DND-41 (cell line): Measurements from ENCODE around the gene AJM1.

Experiments used
- EZH2 ChIP-seq: IDR thresholded peaks from 3 replicates; pipeline ENCODE4 v1.6.1; 2012; ENCODE audit warnings: borderline replicate concordance, low read depth, mild to moderate bottlenecking, moderate library complexity, low read length, inconsistent platforms; ENCODE audit not compliant: severe bottlenecking
- TF ChIP-seq, protein P1 (sequence below): IDR thresholded peaks from 2 replicates; pipeline ENCODE4 v1.5.1; 2012; ENCODE audit warnings: borderline replicate concordance, low read length, moderate library complexity, mild to moderate bottlenecking; ENCODE audit not compliant: poor library complexity, severe bottlenecking; ENCODE audit errors: extremely low read depth

DNA sequence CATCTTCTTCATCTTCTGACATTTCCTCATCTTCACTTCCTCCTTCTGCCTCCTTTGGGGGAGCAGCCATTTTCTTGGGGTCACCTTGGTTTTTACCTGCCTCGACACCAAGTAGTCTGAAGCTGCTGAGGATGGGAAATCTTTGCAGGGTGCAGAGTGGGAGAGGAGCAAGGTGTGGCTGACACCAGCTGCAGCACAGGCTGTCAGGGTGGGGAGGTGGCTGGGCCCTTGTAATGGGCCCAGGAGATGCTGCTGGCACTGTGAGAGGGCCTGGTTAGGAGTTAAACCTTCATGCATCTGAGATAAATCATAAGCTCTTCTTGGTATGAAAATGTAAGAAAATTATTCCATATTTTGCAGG is 26.9 kb upstream of the AJM1 start:
- TF ChIP-seq, protein P1, sequence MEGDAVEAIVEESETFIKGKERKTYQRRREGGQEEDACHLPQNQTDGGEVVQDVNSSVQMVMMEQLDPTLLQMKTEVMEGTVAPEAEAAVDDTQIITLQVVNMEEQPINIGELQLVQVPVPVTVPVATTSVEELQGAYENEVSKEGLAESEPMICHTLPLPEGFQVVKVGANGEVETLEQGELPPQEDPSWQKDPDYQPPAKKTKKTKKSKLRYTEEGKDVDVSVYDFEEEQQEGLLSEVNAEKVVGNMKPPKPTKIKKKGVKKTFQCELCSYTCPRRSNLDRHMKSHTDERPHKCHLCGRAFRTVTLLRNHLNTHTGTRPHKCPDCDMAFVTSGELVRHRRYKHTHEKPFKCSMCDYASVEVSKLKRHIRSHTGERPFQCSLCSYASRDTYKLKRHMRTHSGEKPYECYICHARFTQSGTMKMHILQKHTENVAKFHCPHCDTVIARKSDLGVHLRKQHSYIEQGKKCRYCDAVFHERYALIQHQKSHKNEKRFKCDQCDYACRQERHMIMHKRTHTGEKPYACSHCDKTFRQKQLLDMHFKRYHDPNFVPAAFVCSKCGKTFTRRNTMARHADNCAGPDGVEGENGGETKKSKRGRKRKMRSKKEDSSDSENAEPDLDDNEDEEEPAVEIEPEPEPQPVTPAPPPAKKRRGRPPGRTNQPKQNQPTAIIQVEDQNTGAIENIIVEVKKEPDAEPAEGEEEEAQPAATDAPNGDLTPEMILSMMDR, result no peak
- no peak for TF ChIP-seq EZH2
